Left ventricle myocardium superior (tissue), 1 donor: ENCODE data around the gene PRKD2. TPM values are rescaled to one million over a fixed set of nuclear protein-coding genes. Genes with fewer than 3 reads are reported as not detected.
"Not testable (repeated sequence)": the region's sequence is repeated elsewhere in the genome, so short reads cannot be mapped to it uniquely, and the experiment has no call there.

Source experiments
- ATAC-seq: fragments of 200-7000 bp; cut with Tn5 transposase; one replicate; pipeline ENCODE4 v1.9.1; 2020; ENCODE audit warnings: mild to moderate bottlenecking, moderate library complexity
- DNase-seq: peaks from one replicate; pipeline ENCODE4 v3.0.0-alpha.2; 2020
- intact Hi-C: fragments of 100-400 bp; cut with micrococcal nuclease; formaldehyde crosslinking; loops from one replicate; pipeline ENCODE4 v1.11.0; 2022
- long read RNA-seq: library from polyadenylated mRNA; unstranded; transcript quantifications from one replicate; pipeline ENCODE4 v2.0.0, GENCODE V29; 2021
- total RNA-seq: library from RNA; stranded (reverse); fragmentation: NEBNext Ultra II Directional; extraction: Animal tissue kit (Norgen Biotek cat#: 25700); gene quantifications from one replicate; pipeline ENCODE4 v1.2.1, GENCODE V29; 2021
- donor health status: DM: no; HTN: yes; CAD: no; lungs with severe emphysema.

PRKD2 gene
- 9.3 TPM for total RNA-seq
- long read RNA-seq, partial matches to known transcripts, result 10 of 21 reads
- long read RNA-seq, other reads (novel, unspliced or antisense), result 3 of 21 reads

- peak; percentile 88 for ATAC-seq
- DNase-seq, result peak; percentile 95
- intact Hi-C loops, result no loop called here
Measured at GRCh38 chr19:46717034-46717715, at the start of gene PRKD2. Gene PRKD2 (minus strand): TSS chr19:46717114. CDS start chr19:46716370, 744 bp downstream.

- DNase-seq, result peak; percentile 46
- peak; percentile 58 for ATAC-seq
- intact Hi-C loops, result loop anchor here (10.0 kb wide), 1 partner anchor 60 kb away; no protein-coding TSS in a partner anchor
Measured at GRCh38 chr19:46764817-46765291, 47.9 kb upstream of the PRKD2 start.

GRCh38 chr19:46762245-46762890 lies 45.5 kb upstream of the PRKD2 start:
- DNase-seq (no peak), ATAC-seq (no peak)
- intact Hi-C loops, result loop anchor here (10.0 kb wide), 1 partner anchor 62 kb away; no protein-coding TSS in a partner anchor

GRCh38 chr19:46761418-46761831 lies 44.5 kb upstream of the PRKD2 start:
- intact Hi-C loops, result loop anchor here (10.0 kb wide), 1 partner anchor 63 kb away; no protein-coding TSS in a partner anchor

GRCh38 chr19:46760897-46761296 lies 44.0 kb upstream of the PRKD2 start:
- not testable (repeated sequence) for DNase-seq, ATAC-seq
- intact Hi-C loops, result loop anchor here (10.0 kb wide), 1 partner anchor 64 kb away; no protein-coding TSS in a partner anchor

More at GRCh38 chr19:46761418-46761831, 44.5 kb upstream of the PRKD2 start:
- ATAC-seq (no peak), DNase-seq (no peak)

- intact Hi-C loops, result loop anchor here (10.0 kb wide), 1 partner anchor 64 kb away; no protein-coding TSS in a partner anchor
- ATAC-seq (no peak), DNase-seq (no peak)
Measured at GRCh38 chr19:46760363-46760762, 43.4 kb upstream of the PRKD2 start.

- intact Hi-C loops, result loop anchor here (5.0 to 10.0 kb wide), 2 partner anchors 65 to 82 kb away; no protein-coding TSS in a partner anchor
- no peak for DNase-seq
- peak; percentile 16 for ATAC-seq
Measured at GRCh38 chr19:46759817-46760333, 43.0 kb upstream of the PRKD2 start.

- ATAC-seq (no peak), DNase-seq (no peak)
- intact Hi-C loops, result loop anchor here (5.0 kb wide), 1 partner anchor 83 kb away; no protein-coding TSS in a partner anchor
Measured at GRCh38 chr19:46759206-46759605, 42.3 kb upstream of the PRKD2 start.

GRCh38 chr19:46756544-46756888 lies 39.6 kb upstream of the PRKD2 start:
- intact Hi-C loops, result loop anchor here (5.0 kb wide), 1 partner anchor 86 kb away; no protein-coding TSS in a partner anchor
- no peak for DNase-seq
- no peak for ATAC-seq

GRCh38 chr19:46755853-46756543 lies 39.1 kb upstream of the PRKD2 start:
- ATAC-seq (no peak), DNase-seq (no peak)
- intact Hi-C loops, result loop anchor here (5.0 kb wide), 1 partner anchor 86 kb away; no protein-coding TSS in a partner anchor

GRCh38 chr19:46755077-46755852 lies 38.4 kb upstream of the PRKD2 start:
- ATAC-seq, result peak; percentile 9
- intact Hi-C loops, result loop anchor here (5.0 kb wide), 1 partner anchor 87 kb away; no protein-coding TSS in a partner anchor
- DNase-seq, result no peak

GRCh38 chr19:46753420-46754155 lies 36.7 kb upstream of the PRKD2 start:
- ATAC-seq (peak; percentile 5), DNase-seq (peak; percentile 68)
- intact Hi-C loops, result no loop called here

GRCh38 chr19:46748325-46749109 lies 31.6 kb upstream of the PRKD2 start:
- intact Hi-C loops, result no loop called here
- no peak for ATAC-seq
- peak; percentile 81 for DNase-seq

GRCh38 chr19:46746281-46747057 lies 29.6 kb upstream of the PRKD2 start, which contains the start of gene STRN4:
Gene STRN4 (minus strand): TSS chr19:46746450. CDS start chr19:46746430, 20 bp downstream.
- peak; percentile 74 for ATAC-seq
- intact Hi-C loops, result no loop called here

GRCh38 chr19:46745521-46746280 lies 28.8 kb upstream of the PRKD2 start, which contains the start of gene FKRP:
Gene FKRP (plus strand): TSS chr19:46746057. CDS start chr19:46755451, 9,394 bp downstream.
- ATAC-seq, result peak; percentile 64
- peak; percentile 63 for DNase-seq
- intact Hi-C loops, result no loop called here

More at GRCh38 chr19:46746281-46747057, 29.6 kb upstream of the PRKD2 start, which contains the start of gene STRN4:
- DNase-seq, result peak; percentile 77
